GM23338 (cell line): Measurements from ENCODE around the gene LIN7A. TPM values are rescaled to one million over a fixed set of nuclear protein-coding genes. Genes with fewer than 3 reads are reported as not detected.

ENCODE experiments used
- ATAC-seq: fragments of 200-7000 bp; cut with Tn5 transposase; 3 replicates; pipeline ENCODE4 v1.9.1; 2020
- DNase-seq: peaks from one replicate; pipeline ENCODE4 v3.0.0-alpha.2; 2015; ENCODE audit warnings: low spot score
- H2AFZ ChIP-seq: fragments of 200-600 bp; sonication (generic); 2 replicates; pipeline ENCODE4 v1.8.0; 2016; ENCODE audit warnings: antibody characterized with exemption, mild to moderate bottlenecking, moderate library complexity
- H3F3A ChIP-seq: fragments of 200-600 bp; sonication (generic); replicated peaks from 2 replicates; pipeline ENCODE4 v1.8.0; 2017; ENCODE audit warnings: antibody characterized with exemption, mixed run types, low read depth
- H3K27ac ChIP-seq: fragments of 200-600 bp; sonication (generic); 2 replicates; pipeline ENCODE4 v1.6.1; 2016; ENCODE audit warnings: low read depth
- H3K27me3 ChIP-seq: fragments of 200-600 bp; sonication (generic); 2 replicates; pipeline ENCODE4 v1.8.0; 2016; ENCODE audit warnings: mild to moderate bottlenecking, mixed run types, moderate library complexity; ENCODE audit not compliant: insufficient read depth
- H3K36me3 ChIP-seq: fragments of 200-600 bp; sonication (generic); 2 replicates; pipeline ENCODE4 v1.8.0; 2016; ENCODE audit warnings: mild to moderate bottlenecking; ENCODE audit not compliant: insufficient read depth
- H3K4me1 ChIP-seq: fragments of 200-600 bp; sonication (generic); 2 replicates; pipeline ENCODE4 v1.8.0; 2016; ENCODE audit warnings: mild to moderate bottlenecking, moderate library complexity; ENCODE audit not compliant: insufficient read depth
- H3K4me2 ChIP-seq: fragments of 200-600 bp; sonication (generic); 2 replicates; pipeline ENCODE4 v1.7.1; 2017; ENCODE audit warnings: mixed run types
- H3K4me3 ChIP-seq: fragments of 200-600 bp; sonication (generic); 2 replicates; pipeline ENCODE4 v1.6.1; 2016; ENCODE audit warnings: mixed run types
- H3K79me2 ChIP-seq: fragments of 200-600 bp; sonication (generic); replicated peaks from 2 replicates; pipeline ENCODE4 v1.8.0; 2017; ENCODE audit warnings: mild to moderate bottlenecking; ENCODE audit not compliant: insufficient read depth
- H3K9me2 ChIP-seq: fragments of 200-600 bp; sonication (generic); 2 replicates; pipeline ENCODE4 v1.8.0; 2017; ENCODE audit not compliant: insufficient read depth
- H4K20me1 ChIP-seq: fragments of 200-600 bp; sonication (generic); replicated peaks from 2 replicates; pipeline ENCODE4 v1.8.0; 2017; ENCODE audit warnings: mild to moderate bottlenecking; ENCODE audit not compliant: insufficient read depth
- H3K27ac Mint-ChIP-seq: 2 replicates; pipeline ENCODE4 v1.8.0; 2020; ENCODE audit warnings: inconsistent platforms, mild to moderate bottlenecking, moderate library complexity, mixed read lengths
- H3K27me3 Mint-ChIP-seq: 3 replicates; pipeline ENCODE4 v1.8.0; 2022; ENCODE audit warnings: low read depth, mild to moderate bottlenecking, moderate library complexity, mixed read lengths, inconsistent platforms; ENCODE audit not compliant: insufficient read depth, poor library complexity
- H3K36me3 Mint-ChIP-seq: 3 replicates; pipeline ENCODE4 v1.8.0; 2021; ENCODE audit warnings: low read depth, mild to moderate bottlenecking, inconsistent platforms, moderate library complexity, mixed read lengths
- H3K4me1 Mint-ChIP-seq: 3 replicates; pipeline ENCODE4 v1.8.0; 2020; ENCODE audit warnings: mild to moderate bottlenecking, inconsistent platforms, mixed read lengths
- H3K4me3 Mint-ChIP-seq: 3 replicates; pipeline ENCODE4 v1.8.0; 2021; ENCODE audit warnings: moderate library complexity, mild to moderate bottlenecking, inconsistent platforms, mixed read lengths
- H3K9me3 Mint-ChIP-seq: 3 replicates; pipeline ENCODE4 v1.8.0; 2020; ENCODE audit warnings: moderate library complexity, mild to moderate bottlenecking, inconsistent platforms, mixed read lengths
- CREB1 ChIP-seq: fragments of 250-450 bp; sonication (Bioruptor Pico); IDR thresholded peaks from 2 replicates; pipeline ENCODE4 v1.5.0; 2020; ENCODE audit warnings: low read depth, mild to moderate bottlenecking, moderate library complexity
- EZH2phosphoT487 ChIP-seq: fragments of 200-600 bp; sonication (generic); IDR thresholded peaks from one replicate; pipeline ENCODE4 v1.8.1; 2018; ENCODE audit warnings: antibody characterized with exemption; ENCODE audit not compliant: unreplicated experiment
- JUNB ChIP-seq: IDR thresholded peaks from one replicate; pipeline ENCODE4 v1.6.1; 2016; ENCODE audit warnings: antibody characterized with exemption; ENCODE audit not compliant: unreplicated experiment
- NANOG ChIP-seq: IDR thresholded peaks from 2 replicates; pipeline ENCODE4 v1.6.1; 2016; ENCODE audit warnings: antibody characterized with exemption, borderline replicate concordance
- POLR2AphosphoS5 ChIP-seq: IDR thresholded peaks from 2 replicates; pipeline ENCODE4 v1.6.1; 2016; ENCODE audit warnings: antibody characterized with exemption, low read depth
- STAT1 ChIP-seq: IDR thresholded peaks from one replicate; pipeline ENCODE4 v1.6.1; 2016; ENCODE audit warnings: antibody characterized with exemption; ENCODE audit not compliant: unreplicated experiment
- ZNF114 ChIP-seq: fragments of 250-450 bp; sonication (Bioruptor Pico); IDR thresholded peaks from 2 replicates; pipeline ENCODE4 v1.5.0; 2020; ENCODE audit warnings: mild to moderate bottlenecking, moderate library complexity
- ZNF331 ChIP-seq: fragments of 250-450 bp; sonication (Bioruptor Pico); IDR thresholded peaks from 2 replicates; pipeline ENCODE4 v1.5.0; 2020; ENCODE audit warnings: low read depth, mild to moderate bottlenecking, moderate library complexity
- polyA plus RNA-seq: library from polyadenylated mRNA; unstranded; fragments of >200 nt; fragmentation: Nextera tagmentation; extraction: Ambion mirVana; gene quantifications from 2 replicates; pipeline ENCODE4 v1.2.1, GENCODE V29; 2016
- total RNA-seq: library from RNA; depleted of rRNA; stranded (reverse); fragments of >200 nt; shearing (Covaris generic); gene quantifications from 2 replicates; pipeline ENCODE4 v1.2.3, GENCODE V29; 2014
- TF ChIP-seq, protein P1 (sequence below): IDR thresholded peaks from one replicate; pipeline ENCODE4 v1.6.1; 2018; ENCODE audit warnings: antibody characterized with exemption; ENCODE audit not compliant: unreplicated experiment
- TF ChIP-seq, protein P2 (sequence below), 2 experiments: fragments of 200-600 bp in 1 of 2; sonication (generic) in 1 of 2; conservative IDR thresholded peaks; 2 replicates each; pipeline versions ENCODE4 v1.5.1 to v1.6.1; 2016 to 2017; ENCODE audit warnings: antibody characterized with exemption in 2 of 2, low read depth in 2 of 2, mild to moderate bottlenecking in 2 of 2, moderate library complexity in 1 of 2

The LIN7A gene
- total and polyA plus RNA-seq, 2 experiments from 2014 or later: 5.7 to 6.5 TPM

DNA sequence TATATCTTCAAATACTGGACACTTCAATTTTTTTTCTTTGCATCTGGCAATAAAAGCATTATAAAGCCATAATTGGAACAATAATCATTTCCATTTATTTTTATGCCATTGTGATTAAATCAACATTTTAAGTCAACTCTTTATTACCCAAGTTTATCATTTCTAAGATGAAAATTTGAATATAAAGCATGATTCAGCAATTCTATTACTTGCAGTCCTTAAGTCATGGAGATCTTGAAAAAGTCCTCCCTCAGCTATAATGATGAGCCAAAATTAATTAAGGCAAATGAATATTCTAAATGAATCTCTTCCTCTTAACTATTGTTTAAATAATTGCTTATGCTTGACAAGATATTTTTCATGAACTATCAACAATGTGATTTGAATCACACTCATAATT lies 65.7 kb downstream of the LIN7A start (continued):
- TF ChIP-seq POLR2AphosphoS5 (no peak), NANOG (no peak), ZNF331 (CRISPR knock-in tag) (no peak)

- Mint-ChIP-seq H3K4me1 (no peaks in the 10 kb centered on the region; the same call in 2 of the 3 replicates), H3K36me3 (no peaks in the 10 kb centered on the region), H3K27ac (no peak overlapping the region), H3K9me3 (no peaks in the 10 kb centered on the region), H3K4me3 (no peak overlapping the region), H3K27me3 (no peaks in the 10 kb centered on the region)
- H3K79me2 ChIP-seq: no peaks in the 10 kb centered on the region
- H3F3A ChIP-seq: no peaks in the 10 kb centered on the region
- ATAC-seq (no peak), DNase-seq (no peak)
- H4K20me1 ChIP-seq: no peaks in the 10 kb centered on the region
- no peak overlapping the region for H3K4me3 ChIP-seq
- no peaks in the 10 kb centered on the region for H3K36me3 ChIP-seq
- no peak overlapping the region for H3K4me2 ChIP-seq
- H3K27ac ChIP-seq: no peak overlapping the region
- H2AFZ ChIP-seq: no peak overlapping the region
- 0 out of 2 replicates have a peak, but pooled peaks cover 3% of the 10 kb centered on the region for H3K4me1 ChIP-seq
- no peaks in the 10 kb centered on the region for H3K9me2 ChIP-seq
- H3K27me3 ChIP-seq: no peaks in the 10 kb centered on the region
- no peak for TF ChIP-seq JUNB
- TF ChIP-seq EZH2phosphoT487: no peak
- TF ChIP-seq, protein P1, sequence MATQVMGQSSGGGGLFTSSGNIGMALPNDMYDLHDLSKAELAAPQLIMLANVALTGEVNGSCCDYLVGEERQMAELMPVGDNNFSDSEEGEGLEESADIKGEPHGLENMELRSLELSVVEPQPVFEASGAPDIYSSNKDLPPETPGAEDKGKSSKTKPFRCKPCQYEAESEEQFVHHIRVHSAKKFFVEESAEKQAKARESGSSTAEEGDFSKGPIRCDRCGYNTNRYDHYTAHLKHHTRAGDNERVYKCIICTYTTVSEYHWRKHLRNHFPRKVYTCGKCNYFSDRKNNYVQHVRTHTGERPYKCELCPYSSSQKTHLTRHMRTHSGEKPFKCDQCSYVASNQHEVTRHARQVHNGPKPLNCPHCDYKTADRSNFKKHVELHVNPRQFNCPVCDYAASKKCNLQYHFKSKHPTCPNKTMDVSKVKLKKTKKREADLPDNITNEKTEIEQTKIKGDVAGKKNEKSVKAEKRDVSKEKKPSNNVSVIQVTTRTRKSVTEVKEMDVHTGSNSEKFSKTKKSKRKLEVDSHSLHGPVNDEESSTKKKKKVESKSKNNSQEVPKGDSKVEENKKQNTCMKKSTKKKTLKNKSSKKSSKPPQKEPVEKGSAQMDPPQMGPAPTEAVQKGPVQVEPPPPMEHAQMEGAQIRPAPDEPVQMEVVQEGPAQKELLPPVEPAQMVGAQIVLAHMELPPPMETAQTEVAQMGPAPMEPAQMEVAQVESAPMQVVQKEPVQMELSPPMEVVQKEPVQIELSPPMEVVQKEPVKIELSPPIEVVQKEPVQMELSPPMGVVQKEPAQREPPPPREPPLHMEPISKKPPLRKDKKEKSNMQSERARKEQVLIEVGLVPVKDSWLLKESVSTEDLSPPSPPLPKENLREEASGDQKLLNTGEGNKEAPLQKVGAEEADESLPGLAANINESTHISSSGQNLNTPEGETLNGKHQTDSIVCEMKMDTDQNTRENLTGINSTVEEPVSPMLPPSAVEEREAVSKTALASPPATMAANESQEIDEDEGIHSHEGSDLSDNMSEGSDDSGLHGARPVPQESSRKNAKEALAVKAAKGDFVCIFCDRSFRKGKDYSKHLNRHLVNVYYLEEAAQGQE: no peak
- TF ChIP-seq, protein P2, sequence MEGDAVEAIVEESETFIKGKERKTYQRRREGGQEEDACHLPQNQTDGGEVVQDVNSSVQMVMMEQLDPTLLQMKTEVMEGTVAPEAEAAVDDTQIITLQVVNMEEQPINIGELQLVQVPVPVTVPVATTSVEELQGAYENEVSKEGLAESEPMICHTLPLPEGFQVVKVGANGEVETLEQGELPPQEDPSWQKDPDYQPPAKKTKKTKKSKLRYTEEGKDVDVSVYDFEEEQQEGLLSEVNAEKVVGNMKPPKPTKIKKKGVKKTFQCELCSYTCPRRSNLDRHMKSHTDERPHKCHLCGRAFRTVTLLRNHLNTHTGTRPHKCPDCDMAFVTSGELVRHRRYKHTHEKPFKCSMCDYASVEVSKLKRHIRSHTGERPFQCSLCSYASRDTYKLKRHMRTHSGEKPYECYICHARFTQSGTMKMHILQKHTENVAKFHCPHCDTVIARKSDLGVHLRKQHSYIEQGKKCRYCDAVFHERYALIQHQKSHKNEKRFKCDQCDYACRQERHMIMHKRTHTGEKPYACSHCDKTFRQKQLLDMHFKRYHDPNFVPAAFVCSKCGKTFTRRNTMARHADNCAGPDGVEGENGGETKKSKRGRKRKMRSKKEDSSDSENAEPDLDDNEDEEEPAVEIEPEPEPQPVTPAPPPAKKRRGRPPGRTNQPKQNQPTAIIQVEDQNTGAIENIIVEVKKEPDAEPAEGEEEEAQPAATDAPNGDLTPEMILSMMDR (conservative IDR thresholded peaks at IDR 0.05; ENCODE audit: low read depth in 2 of 2): no peak
- TF ChIP-seq POLR2AphosphoS5: no peak
- TF ChIP-seq CREB1 (CRISPR knock-in tag): no peak
- no peak for TF ChIP-seq ZNF114 (CRISPR knock-in tag)
- no peak for TF ChIP-seq ZNF331 (CRISPR knock-in tag)
- no peak for TF ChIP-seq STAT1
These were observed 68.5 kb downstream of the LIN7A start for GRCh38 chr12:80869264-80869663.
